Medulla oblongata (tissue), 1 donor: ENCODE data around the gene GTF2H2.
"Not testable (repeated sequence)": the region's sequence is repeated elsewhere in the genome, so short reads cannot be mapped to it uniquely, and the experiment has no call there.

Experiments
- DNase-seq: peaks from one replicate; pipeline ENCODE4 v3.0.0-alpha.2; 2015; ENCODE audit errors: extremely low spot score

The GTF2H2 gene

DNA sequence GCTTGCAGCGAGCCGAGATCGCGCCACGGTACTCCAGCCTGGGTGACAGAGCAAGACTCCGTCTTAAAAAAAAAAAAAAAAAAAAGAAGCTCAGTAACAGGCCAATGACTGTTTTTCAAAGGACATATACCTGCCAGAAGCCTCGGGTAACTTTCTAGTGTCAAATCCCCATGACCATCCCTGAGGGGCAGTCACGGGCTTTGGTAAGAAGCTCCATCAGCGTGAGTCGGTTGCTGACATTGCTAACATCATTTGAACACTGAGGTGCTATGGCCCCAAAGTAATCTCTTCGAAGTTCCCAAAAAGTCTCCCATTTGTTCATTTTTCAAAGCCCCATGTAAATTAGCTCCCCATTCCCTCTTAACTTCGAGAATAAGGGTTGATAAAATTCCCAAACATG lies 53.9 kb downstream of the GTF2H2 start:
- DNase-seq, result peak; percentile 1

DNA sequence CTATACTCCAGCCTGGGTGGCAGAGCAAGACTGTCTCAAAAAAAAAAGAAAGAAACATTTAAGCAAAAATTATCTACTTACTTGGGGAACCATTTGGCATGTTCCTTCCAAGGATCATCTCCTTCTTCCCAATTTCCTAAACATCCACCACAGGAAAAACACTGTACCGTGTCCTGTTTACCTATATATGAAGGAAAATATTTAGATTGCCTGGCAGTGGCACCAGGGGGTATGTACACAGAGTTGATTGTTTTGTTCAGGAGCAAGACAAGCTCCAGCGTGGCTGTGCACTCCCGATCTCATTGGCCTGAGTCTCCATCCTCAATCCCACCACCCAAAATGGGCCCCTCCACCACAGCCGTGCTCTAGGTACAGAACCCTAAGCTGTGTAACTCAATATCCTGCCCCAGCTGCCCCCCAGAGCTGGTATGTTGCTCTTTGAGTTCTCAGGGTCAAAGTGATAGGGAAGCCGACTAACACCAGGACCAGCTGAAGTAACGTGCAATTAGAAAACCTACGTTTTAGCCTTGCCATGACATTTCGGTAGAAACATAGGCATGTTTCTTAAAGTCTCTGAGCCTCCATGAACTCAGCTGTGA lies 56.2 kb downstream of the GTF2H2 start:
- no peak for DNase-seq

DNA sequence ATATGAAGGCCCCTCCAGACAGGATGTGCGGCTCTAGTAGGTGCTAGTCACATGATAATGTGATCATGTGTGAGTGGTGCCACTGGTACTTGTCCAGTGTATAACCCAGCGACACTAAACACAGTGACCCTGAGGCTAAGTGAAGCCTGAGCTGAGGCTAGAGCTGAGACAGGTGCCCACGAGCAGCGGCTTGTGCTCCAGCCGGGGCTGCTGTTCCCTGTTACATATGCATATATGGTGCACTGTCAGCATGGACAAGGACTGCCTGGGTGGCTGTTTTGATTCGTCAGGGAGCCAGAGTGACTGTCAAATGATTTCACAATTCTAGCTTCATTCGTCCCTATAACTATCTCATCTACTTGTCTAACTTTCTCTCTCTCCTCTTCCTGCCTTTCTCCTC lies 60.5 kb downstream of the GTF2H2 start:
- DNase-seq, result not testable (repeated sequence)
